GM12892 (cell line): Measurements from ENCODE around the gene FCGR2B.
"Not testable (repeated sequence)": the region's sequence is repeated elsewhere in the genome, so short reads cannot be mapped to it uniquely, and the experiment has no call there.

Experiments
- POLR2AphosphoS5 ChIP-seq: IDR thresholded peaks from 2 replicates; pipeline ENCODE4 v1.6.1; 2011; ENCODE audit warnings: low read depth, low read length, control low read depth
- TAF1 ChIP-seq: IDR thresholded peaks from 2 replicates; pipeline ENCODE4 v1.6.1; 2011; ENCODE audit warnings: low read depth, mild to moderate bottlenecking, control low read depth, low read length, borderline replicate concordance

DNA sequence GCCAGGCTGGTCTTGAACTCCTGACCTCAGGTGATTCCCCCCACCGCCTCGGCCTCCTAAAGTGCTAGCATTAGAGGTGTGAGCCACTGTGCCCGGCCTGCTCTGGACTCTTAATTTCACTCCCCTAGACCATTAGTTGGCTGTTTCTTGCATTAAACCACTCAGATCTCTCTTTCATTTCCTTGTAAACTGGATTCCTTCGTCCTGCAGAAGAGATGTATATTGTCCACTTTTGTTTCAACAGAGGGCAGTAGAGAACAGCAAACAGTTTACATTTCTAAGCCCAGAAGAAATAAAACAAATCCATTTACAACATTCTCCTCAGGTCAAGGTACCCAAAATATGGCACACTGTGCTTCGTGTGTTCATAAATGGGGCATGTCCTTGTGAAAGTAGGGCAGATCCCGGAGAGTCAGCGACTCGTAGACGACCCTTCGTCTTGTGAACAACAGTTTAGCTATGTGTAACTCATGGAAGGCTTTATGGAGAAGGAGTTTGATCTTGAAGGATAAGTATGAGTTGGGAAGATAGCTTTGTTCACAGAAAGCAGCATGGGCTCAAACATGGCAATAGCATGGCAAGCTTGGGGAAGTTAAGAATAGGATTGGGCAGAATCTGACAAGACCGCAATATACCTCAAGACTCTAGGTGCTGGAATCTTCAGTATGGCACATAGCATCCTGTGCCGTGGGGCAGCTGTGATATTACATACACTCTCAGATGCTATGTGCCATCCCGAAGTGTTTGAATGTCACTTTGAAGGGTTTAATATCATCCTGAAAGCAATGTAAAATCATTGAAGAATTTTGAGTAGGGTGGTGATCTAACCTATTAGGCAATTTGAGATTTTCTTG lies 15.2 kb upstream of the FCGR2B start:
- TF ChIP-seq POLR2AphosphoS5, TAF1: not testable (repeated sequence)
